GM10847 (cell line): ENCODE results near the gene LRRN2.

Source experiments
- POLR2A ChIP-seq: IDR thresholded peaks from 2 replicates; pipeline ENCODE4 v1.6.1; 2011; ENCODE audit not compliant: insufficient read length; ENCODE audit errors: extremely low read depth

The LRRN2 gene

GRCh38 chr1:204589409-204590038 lies 96.0 kb downstream of the LRRN2 start:
- no peak for TF ChIP-seq POLR2A

- TF ChIP-seq POLR2A: no peak
Observed at GRCh38 chr1:204588826-204589225, 96.7 kb downstream of the LRRN2 start.

GRCh38 chr1:204587621-204588020 lies 97.9 kb downstream of the LRRN2 start:
- no peak for TF ChIP-seq POLR2A

GRCh38 chr1:204584699-204585372 lies 100.7 kb downstream of the LRRN2 start:
- TF ChIP-seq POLR2A: no peak

- TF ChIP-seq POLR2A: no peak
Observed at GRCh38 chr1:204583909-204584632, 101.5 kb downstream of the LRRN2 start.

GRCh38 chr1:204581759-204582158 lies 103.8 kb downstream of the LRRN2 start:
- TF ChIP-seq POLR2A: no peak

- TF ChIP-seq POLR2A: no peak
Observed at GRCh38 chr1:204580862-204581261, 104.7 kb downstream of the LRRN2 start.

- TF ChIP-seq POLR2A: no peak
Observed at GRCh38 chr1:204579681-204580080, 105.9 kb downstream of the LRRN2 start.

GRCh38 chr1:204578867-204579664 lies 106.5 kb downstream of the LRRN2 start:
- no peak for TF ChIP-seq POLR2A

GRCh38 chr1:204577794-204578478 lies 107.6 kb downstream of the LRRN2 start:
- no peak for TF ChIP-seq POLR2A

GRCh38 chr1:204576422-204576821 lies 109.1 kb downstream of the LRRN2 start:
- no peak for TF ChIP-seq POLR2A

GRCh38 chr1:204575221-204576190 lies 110.0 kb downstream of the LRRN2 start:
- TF ChIP-seq POLR2A: no peak

GRCh38 chr1:204574865-204575163 lies 110.7 kb downstream of the LRRN2 start:
- TF ChIP-seq POLR2A: no peak
